ELR (cell line): ENCODE results near the gene CD247.

Experiments used
- DNase-seq: peaks from one replicate; pipeline ENCODE4 v3.0.0-alpha.2; 2015; ENCODE audit warnings: low read depth

Gene CD247

DNA sequence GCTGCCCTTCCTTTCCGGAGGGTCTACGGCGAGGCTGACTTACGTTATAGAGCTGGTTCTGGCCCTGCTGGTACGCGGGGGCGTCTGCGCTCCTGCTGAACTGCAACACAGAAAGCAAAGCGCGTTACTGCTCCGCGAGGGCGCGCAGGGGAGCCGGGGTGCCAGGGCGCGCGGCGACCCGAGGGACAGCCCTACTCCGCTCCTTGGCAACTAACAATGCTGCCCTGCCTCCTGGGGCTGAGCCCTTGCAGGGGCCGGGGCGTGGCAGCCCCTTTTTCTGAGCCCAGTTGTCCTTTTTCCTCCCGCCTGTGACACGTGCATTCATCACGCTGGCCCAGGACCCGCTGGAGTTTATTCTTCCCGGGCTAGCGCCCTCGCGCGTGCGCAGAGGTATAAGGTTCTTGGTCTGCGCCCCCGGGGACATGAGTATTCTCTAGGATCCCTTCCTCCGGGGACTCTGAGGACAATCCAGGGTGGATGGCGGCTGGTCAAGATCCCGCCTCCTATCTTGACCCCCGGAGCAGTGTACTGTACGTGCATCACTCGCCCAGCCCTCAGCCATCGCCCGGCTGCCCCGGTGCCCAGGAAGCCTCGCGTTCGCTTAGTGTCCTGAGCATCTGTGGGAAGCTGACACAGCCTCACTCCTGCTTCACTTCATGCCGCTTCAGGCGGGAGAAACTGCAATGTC is 78.9 kb downstream of the CD247 start:
- DNase-seq, result peak; percentile 46

DNA sequence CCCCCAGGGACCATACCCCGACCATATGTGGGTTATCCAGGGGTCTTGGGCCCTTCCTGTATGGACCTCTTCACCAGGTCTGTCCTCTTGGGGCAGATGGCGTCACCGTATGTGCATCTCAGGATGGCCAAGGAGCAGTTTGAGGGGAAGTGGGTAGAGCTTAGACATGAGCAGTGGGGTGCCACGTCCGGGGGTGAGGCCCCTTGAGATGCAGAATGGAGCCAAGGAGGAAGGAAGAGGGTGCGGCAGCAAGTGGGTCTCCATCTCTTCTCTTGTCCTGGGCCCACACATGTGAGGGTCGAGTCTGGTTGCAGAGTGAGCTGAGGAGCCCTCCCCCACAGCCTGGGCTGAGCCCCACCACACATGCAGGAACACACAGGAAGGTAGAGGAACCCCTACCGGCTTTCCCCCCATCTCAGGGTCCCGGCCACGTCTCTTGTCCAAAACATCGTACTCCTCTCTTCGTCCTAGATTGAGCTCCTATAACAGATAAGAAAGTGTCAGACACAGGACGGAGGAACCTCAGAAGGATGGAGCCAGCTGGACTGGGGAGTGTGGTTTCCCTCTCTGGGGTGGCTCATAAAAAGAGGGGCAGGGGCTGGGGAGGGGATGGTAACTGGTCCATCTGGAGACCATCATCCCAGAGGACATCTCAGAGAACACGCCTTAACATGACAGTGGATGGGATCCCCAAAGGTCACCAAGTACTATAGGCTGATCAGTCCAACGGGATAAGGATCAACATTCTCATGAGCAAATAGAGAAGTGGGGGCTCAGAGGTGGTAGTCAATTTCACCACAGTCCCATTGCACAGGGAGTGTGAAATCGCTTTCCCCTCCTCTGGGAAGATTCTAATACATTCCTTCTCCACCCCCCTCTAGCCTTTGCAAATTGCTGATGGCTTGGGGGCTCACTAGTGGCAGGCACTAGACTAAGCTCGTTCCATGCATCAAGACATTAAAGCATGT is 79.9 kb downstream of the CD247 start:
- DNase-seq, result no peak

- DNase-seq, result no peak
Measured at GRCh38 chr1:167435484-167435883, 82.8 kb downstream of the CD247 start.

GRCh38 chr1:167434306-167434705 is 84.0 kb downstream of the CD247 start:
- no peak for DNase-seq

DNA sequence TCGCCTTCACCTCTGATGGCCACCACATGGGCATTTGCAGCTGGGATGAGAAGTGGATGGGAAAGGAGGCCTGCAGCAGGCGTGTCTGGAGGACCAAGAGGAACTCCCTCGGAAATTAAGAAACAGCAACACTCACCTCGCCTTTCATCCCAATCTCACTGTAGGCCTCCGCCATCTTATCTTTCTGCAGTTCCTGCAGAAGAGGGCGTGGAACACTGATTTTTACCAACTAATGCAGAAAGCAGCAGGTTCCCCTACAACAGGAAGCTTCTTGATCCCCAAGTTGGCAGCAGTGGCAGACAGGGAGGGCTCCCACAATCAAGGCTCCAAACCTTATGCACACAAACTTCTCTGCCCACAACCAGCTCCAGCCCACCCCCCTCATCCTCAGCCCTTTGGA is 84.4 kb downstream of the CD247 start:
- DNase-seq, result no peak

DNA sequence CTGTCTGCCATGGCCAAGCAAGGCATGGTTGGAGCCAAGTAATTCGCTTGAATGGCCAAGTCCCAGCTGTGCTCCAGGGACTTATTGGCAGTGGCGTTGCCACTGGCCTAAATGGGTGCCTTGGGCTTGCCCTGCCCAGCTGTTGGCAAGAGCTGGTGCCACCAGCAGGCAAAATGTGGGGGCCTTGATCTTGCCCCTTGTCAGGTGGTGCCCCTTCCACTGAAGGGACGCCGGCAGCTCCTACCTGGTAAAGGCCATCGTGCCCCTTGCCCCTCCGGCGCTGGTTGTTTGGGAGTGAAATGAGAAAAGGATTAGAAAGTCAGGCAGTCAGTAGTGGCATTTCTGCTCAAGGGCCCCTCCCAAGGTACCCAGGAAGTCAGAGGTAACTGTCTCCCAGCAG is 85.5 kb downstream of the CD247 start:
- no peak for DNase-seq

DNA sequence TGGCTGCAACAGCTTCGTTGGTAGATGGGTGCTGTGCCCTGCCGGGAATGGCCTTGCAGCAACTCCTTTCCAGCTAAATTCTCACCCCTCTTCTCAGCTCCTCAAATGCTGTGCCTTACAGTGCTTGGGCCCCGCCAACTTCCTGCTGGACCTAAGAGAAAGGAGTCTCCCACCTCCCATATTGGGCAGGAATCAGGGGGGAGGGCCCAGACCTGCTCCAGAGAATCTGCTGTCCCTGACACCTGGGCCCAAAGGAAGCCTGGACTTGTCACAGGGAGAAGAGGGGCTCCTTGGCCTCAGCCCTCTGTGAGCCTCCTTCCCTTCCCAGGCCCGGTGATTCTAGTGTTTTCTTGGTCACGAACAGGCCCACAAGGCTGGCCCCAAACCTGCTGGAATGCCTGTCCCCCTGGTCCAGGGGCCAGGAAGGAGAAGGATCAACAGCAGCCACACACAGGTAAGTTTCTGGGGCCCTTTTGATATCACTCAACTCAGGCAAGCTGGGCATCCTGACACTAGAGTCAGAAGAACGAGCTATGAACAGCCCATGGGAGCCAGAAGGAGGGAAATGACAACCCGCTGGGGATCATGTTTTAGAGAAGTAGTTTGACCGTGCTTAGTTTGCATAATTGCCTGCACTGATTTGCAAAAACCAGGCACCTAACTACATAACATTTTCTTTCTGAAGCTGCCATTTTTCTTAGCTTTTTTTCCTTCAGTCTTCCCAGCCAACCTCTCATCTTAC is 86.2 kb downstream of the CD247 start:
- DNase-seq, result no peak

- no peak for DNase-seq
Measured at GRCh38 chr1:167431261-167431908, 86.9 kb downstream of the CD247 start.

DNA sequence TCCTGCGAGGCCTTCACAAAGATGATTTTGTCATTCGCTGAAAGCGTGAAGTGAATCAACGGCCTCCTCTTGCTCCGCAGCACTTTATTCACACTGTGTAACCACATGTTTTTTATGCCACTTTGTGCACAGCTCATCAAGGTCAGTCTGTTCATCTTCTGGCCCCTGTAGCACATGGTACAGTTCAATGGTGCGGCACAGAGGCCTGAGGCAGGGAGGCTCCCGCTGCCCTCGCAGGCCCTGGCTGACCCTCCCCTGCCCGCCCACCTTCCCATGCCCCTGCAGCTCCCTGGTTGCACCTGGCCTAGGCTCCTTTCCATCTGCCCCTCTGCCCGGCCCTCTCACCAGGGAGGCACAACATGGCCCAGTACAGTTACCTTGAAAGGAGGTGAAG is 87.5 kb downstream of the CD247 start:
- DNase-seq, result no peak

DNA sequence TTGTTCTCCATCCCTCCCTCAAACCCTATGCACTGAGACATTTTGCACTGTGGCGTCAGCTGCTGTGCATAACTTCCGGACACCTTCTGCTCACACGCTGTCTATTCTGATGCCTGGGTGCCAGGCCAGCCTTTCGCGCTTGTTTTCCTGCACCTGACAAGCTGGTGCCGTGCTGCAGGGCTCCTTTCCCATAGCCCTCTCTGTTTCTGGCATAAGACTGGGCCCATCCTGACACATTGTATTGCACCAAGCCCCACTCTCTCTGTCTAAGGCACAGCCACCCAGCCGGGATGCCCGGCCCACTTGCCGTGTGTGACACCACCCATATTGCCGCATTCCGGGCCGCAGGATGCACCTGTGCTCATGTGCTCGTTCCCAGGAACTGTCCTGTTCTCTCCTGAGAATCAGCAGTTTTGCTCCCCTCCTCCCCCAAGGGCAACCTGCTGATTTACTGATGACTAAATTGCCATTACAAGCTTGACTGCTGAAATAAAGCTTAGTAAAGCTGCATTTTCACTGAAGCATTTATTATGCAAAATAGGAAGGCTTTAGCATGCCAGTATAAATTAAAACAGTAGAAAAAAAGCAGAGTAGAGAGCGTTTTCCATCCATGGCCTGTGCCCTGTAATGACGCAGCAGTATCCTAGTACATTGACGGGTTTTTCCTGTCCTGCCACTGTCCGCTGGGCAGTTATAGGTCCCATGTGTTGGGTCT is 88.0 kb downstream of the CD247 start:
- no peak for DNase-seq

DNA sequence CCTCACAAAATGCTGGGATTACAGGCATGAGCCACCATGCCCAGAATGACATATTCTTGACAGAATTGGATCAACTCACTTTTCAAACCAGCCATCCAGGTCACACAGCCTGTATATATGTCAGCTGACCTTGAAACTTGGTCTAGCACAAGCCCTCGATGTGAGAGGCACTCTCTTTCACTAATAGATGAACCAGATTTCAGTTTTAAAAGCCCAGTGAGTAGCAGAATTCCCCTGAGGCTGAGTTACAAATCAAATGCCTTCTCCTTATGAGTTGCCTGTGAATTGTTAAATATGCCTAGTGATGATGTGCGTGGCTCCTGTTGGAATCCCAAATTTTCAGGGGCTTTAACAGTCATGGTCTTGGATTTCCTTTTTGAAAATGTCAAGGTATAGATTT is 88.7 kb downstream of the CD247 start:
- DNase-seq, result no peak

GRCh38 chr1:167428395-167428794 is 89.9 kb downstream of the CD247 start:
- peak; percentile 23 for DNase-seq

GRCh38 chr1:167427848-167428247 is 90.5 kb downstream of the CD247 start:
- no peak for DNase-seq

GRCh38 chr1:167426716-167427115 is 91.6 kb downstream of the CD247 start:
- DNase-seq, result no peak

DNA sequence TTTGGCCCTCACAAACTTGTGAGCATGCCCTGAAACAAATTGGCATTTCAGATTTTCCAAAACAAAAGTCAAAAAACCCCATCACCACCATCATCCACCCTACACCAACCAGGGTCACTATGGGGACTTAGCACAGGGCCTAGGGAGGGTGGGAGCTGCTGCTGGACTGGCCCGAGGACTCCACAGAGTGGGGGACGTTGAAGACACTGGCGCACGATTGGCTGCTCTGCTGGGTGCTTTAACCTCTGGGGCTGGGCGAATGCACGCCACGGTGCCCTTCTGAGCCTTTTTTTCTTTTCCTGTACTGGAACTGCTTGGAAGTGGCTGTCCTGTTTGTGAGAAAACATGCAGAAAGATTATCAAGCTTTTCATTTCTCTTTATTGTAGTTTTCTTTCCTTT is 92.8 kb downstream of the CD247 start:
- DNase-seq, result no peak

DNA sequence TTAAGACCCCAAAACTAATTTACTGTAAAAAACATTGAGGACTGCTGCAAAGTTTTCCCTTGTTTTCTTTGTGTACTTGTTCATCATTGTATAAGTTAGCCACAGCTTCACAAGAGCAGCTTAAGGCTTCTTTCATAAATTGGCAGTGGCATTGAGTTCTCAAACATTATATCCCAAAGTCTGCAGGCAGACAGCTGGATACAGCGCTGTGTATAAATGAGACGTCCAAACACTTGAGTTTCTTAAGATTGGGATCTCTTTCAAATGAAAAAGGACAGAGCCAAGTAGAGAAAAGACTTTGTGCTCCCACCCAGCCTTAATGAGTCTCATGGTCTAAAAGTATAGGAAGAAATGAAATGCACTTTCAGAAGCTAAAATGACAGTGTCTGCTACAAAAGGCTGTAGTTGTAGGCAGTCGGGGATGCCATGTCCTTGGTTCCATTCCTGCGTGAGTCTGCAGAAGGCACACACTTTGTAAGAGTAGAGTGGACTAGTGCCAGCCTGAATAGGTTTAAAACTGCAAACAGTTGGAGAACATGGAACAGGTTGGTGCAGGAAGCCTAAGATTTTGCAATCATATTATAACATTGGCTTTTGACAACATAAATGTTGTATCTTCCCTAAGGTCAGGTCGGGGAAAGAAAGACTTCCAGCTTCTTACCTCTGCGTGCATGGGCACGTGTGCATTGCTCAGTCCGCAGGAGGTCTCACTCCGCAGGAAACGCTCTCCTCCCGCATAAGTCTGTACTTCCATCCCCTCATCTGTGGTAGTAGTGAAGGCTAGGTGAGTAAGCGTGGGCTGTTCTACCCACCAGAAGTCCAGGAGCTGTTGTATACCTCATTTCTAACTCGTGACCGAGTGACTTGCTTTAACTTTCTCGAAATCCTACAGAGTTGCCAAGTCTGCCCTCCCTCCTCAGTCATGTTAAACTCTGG is 94.4 kb downstream of the CD247 start:
- no peak for DNase-seq

GRCh38 chr1:167420510-167420909 is 97.8 kb downstream of the CD247 start:
- no peak for DNase-seq

DNA sequence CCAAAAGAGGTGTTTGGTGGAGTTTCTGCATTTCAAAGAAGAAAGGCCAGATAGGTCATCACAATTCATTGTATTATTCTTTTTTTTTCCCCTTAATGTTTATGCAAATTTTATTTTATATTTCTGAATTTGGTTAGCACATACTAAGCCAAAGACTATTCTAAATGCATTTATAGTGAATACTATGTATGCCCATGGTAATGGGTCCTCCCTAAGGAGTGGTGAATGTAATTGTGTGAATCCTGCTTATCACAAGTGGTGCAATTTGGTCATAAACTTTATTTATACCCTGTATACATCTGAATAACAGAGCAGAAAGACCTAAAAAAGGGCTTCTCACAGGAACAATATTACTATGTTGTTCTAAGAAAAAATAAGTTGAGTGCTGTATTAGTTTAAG is 99.1 kb downstream of the CD247 start:
- DNase-seq, result no peak

DNA sequence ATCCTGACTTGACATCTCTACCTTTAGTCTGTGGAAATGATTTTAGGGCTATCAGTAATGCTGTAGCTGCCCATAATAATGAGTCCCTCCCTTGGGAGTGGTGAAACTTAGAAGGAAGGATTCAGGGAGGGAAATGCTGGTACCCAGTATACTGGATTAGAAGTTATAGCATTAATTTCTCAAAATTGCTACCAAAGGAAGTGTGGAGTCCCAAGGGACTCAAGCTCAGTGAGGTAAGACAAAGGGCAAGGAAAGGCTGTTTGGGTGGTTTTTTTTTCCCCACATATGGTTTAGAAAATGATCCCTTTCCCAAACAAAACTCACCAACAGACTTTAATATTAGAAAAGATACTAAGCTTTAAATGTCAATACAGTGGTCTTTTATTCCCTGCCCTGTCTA is 99.9 kb downstream of the CD247 start:
- DNase-seq, result no peak

- DNase-seq, result no peak
Measured at GRCh38 chr1:167416506-167416905, 101.8 kb downstream of the CD247 start.
